T47D (cell line): ENCODE data around the gene ZNF862.

Experiments
- DNase-seq, 2 experiments: peaks; one replicate each; pipeline versions ENCODE4 v3.0.0 to v3.0.0-alpha.2; 2011 to 2012; ENCODE audit warnings: low read depth in 1 of 2, low spot score in 1 of 2
- JUND ChIP-seq: IDR thresholded peaks from 2 replicates; pipeline ENCODE4 v1.6.1; 2012; ENCODE audit warnings: low read depth
- in situ Hi-C: cut with HindIII; loops from 2 replicates; pipeline ENCODE4 v1.10.0; 2016; ENCODE audit warnings: low sequenced_read_pairs, low pct_unique_long_range_greater_than_20kb

ZNF862 gene

DNA sequence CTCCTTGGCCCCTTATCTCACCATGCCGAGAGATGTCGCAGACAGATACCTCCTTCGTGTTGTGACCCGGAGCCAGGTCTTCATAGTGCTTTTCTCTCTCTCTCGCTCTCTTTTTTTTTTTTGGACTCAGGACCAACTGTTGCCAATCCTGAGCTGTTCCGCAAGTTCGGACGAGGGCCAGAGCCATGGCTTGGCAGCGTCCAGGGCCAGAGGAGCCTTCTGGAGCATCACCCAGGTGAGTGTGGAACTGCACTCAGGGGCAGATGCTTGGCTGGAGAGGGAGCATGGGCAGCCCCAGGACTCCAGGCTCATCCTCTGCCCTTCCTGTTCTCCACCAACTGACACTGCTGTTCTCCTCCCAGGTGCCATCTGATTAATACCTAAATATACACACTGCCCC is 7.8 kb downstream of the ZNF862 start:
- in situ Hi-C loops: no loop called here
- TF ChIP-seq JUND: no peak
- DNase-seq: no peak

DNA sequence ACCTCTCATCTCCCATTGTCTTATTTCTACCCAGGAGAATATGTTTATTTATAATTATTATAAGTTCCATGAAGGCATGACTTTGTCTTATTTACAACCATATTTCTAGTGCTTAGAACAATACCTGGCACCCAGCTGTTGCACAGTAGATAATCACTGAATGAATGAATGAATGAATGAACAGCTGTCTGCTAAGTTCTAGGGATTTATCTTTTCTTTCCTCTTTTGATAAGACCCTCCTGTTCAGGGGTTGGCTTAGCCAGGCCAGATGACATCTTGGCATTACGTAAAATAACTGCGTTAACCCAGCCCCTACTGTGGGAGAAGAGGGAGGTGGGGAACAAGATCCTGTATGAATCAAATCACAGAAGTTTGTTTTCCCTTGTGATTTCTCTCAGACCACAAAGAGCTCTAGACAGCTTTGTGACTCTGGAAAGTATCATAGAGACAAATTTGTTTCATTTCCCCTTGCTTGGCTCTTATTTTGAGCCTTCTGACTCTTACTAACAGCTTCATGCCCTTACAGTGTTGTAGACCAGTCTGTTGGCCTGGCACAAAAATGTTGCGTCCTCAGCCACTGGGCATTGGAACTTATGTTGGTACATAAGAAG is 8.4 kb downstream of the ZNF862 start:
- in situ Hi-C loops: no loop called here
- no peak for DNase-seq
- no peak for TF ChIP-seq JUND

DNA sequence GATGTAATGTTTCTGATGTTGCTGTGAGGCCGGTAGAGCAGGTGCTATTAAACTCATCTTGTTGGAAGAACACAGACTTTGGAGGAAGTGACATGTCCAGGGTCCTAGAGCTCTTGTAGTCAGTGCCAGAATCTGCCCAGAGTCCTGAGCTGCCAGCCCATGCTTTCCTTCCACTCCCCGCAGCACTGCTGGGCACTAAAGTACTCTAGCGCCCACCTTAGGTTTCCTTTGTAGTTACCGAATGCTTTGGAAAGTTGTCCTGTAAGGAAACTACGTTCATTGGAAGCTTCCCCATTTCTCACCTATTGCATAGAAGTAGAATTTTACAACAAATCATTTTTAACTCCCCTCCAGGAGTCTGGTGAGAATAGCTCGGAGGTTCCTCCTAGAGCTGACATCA is 11.0 kb downstream of the ZNF862 start:
- no peak for TF ChIP-seq JUND

DNA sequence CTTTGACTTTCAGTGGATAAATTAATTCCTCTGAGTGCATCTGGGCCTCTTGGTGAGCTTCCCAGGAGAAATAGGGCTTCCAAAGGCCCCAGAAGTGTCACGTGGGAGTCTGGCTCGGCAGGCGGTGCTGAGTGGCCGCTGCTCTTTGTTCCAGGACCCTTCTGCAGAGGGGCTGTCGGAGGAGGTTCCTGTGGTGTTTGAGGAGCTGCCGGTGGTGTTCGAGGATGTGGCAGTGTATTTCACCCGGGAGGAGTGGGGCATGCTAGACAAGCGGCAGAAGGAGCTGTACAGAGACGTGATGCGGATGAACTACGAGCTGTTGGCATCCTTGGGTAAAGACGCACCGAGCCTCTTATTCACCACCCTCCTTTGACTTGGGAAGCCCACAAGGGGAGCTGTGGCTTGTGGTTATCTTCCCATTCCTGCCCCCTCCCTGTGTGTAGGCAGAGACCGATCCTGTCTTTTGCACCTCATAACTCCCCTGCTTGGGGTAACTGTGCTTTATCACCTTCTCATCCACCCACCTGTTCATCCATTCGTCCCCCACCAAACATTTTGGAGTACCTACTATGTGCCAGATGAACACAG is 11.9 kb downstream of the ZNF862 start:
- in situ Hi-C loops: no loop called here
- TF ChIP-seq JUND: no peak
- DNase-seq: no peak

More for the DNA sequence above, 11.0 kb downstream of the ZNF862 start:
- in situ Hi-C loops: no loop called here
- DNase-seq: no peak

DNA sequence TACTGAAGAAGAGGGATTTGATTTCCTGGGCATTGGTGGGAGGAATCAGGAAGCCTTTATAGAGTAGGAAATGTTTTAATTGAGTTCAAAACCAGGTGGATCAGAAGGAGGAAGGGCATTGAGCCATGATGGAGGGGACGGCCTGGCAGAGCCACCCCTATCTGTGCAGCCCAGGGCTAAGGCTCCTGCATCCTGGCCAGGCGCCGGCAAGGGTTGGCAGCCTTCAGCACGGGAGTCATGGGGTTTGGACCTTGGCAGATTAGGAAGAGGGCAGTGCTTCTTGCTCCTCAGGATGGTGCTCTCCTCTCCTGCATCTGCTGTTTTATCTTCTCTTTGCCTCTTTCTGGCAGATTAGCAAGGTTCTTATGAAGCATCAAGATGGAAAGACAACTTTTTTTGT is 12.5 kb downstream of the ZNF862 start:
- in situ Hi-C loops: no loop called here
- no peak for DNase-seq
- TF ChIP-seq JUND: no peak

DNA sequence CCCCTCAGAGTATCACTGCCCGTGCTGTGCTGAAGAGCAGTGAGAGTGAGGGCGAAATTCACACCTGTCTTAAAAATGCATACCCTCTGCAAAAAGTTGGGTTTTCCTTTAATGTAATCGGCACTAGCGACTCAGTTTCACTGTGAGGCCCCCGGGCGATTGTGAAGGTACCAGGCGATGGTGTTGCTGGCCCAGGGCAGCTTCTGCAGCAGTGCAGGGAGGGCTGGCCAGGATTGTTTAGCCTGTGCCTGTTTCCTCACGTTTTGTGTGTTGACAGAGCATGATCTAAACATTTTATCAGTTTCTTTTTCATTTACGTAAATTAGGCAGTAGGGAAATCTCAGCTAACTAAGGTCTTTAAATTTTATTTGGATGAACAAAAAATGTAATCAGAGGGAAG is 13.3 kb downstream of the ZNF862 start:
- no peak for TF ChIP-seq JUND
- in situ Hi-C loops: no loop called here
- no peak for DNase-seq

DNA sequence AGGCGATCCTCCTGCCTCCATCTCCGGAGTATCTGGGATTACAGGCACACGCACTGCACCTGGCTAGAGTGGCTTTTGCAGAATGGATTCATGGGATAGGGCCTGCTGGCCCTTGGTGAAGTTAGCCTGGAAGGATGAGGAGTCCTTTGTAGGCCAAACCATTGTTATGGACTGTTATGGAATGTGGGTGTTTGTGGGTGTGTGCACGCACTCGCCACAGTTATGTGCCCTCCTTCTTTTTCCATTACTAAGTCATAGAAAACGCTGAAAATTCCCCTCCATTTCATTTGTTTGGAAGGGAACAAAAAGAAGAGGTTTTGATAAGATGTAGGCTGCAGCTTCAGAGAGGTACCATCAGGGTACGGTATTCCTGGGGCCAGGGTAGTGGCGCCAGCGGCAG is 15.0 kb downstream of the ZNF862 start:
- in situ Hi-C loops: no loop called here
- no peak for DNase-seq
- no peak for TF ChIP-seq JUND

DNA sequence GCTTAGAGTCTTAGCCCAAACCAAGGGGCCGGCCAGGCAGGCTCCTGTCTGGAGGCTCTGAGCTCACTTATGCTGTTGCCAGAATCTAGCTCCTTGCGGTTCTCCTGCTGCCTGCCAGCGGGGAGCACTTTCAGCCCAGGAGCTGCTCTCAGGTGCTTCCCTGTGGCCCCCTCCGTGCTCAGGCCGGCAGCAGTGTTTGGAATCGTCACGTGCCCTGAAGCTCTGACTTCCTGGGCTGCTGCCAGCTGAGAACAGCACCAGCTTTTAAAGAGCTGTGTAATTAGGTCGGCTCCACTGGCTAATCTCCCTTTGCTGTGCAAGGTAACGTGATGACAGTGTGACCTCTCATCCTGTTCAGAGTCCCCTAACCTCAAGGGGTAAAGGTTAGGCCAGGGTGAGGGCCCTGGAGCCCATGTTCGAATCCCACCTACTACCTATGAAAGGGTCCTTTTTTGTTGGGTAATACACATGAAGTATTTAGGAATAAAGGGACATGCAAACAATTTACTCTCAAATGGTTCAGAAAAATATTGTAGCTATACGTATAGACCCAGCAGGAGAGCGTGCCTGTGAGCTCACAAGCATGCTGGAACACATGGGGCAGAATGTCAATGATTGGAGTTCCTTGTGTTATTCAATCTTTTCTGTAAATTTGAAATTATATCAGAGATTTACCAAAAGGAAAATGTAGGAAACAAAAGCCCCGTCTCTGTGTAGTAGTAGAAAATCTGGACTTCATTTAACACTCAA is 16.6 kb downstream of the ZNF862 start:
- in situ Hi-C loops: no loop called here
- peak; percentile 49 to 53 for DNase-seq
- TF ChIP-seq JUND: no peak

DNA sequence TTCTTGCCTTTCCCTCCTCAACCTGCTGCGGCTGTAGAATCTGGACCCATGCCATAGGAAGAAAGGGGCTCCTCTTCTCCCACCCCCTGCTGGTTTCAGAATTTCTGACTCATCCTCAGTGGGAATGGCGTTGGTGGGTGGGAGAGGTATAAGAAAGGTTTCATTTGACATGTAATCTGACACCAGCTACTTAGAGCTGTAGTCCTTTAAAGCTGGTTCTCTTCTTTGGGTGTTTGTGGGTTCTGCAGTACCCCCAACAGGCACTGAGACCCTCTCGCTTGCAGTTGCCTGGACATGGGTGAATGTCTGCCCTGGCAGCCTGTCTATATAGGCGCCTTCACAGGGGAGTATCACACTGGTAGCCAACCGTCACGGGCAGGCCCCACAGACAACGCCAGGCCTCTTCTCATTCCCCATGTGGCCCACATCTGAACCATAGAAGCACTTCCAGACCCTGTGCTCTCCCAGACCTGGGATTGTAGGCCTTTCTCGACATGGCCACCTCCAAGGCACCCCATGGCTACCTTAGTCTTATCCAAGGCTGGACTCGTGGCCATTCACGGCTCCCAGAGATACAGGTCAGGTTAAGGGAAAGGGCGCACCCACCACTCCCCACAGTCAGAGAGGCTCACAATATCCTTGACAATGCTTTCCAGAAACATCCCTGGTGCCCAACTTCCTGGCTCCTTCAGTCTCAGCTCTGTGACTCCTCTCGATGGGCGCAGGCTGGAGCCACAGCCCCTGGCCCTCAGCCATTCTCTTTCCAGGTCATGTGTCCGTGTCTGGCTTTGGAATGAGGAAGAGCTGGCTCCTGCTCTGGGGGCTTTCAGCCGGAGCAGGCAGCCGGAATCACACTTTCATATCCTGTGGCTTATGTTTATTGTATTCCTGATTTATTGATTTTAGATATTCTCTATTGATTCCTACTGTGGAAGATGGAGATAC is 17.5 kb downstream of the ZNF862 start:
- no peak for DNase-seq
- in situ Hi-C loops: no loop called here
- no peak for TF ChIP-seq JUND

DNA sequence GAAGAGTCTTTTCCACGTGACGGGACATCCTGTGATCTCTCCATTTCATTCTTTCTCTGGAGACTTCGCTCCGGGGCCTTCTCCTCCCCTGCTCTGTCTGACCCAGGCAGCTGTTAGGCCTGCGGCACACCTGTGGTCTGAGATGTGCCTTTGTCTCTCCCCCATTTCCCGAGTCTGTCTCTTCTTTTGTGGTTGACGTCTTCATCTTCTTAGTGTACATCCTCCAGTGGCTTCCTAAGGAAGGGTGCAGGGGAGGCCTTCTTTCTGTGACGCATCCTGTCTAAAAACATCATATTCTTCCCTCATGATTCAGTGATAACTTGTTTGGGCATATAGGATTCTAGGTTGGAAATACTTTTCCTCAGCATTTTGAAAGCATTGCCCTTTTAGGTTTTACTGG is 18.4 kb downstream of the ZNF862 start:
- DNase-seq: no peak
- no peak for TF ChIP-seq JUND
- in situ Hi-C loops: no loop called here

DNA sequence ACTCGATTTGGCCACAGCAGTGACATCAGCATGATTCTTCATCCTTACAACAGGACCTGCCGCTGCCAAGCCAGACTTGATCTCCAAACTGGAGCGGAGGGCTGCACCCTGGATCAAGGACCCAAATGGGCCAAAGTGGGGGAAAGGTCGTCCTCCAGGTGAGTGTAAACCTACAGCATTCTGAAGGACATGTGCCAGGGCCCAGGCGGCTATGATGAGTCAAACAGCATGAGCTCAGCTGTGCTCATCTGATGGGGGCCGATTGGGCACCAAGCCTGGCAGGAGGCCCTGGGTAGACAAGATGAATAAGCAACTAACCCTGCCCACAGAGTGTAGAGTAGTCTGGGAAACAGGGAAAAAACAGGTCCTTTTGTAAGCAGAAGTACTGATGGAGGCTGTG is 21.2 kb downstream of the ZNF862 start:
- TF ChIP-seq JUND: no peak
- in situ Hi-C loops: no loop called here
- no peak for DNase-seq

DNA sequence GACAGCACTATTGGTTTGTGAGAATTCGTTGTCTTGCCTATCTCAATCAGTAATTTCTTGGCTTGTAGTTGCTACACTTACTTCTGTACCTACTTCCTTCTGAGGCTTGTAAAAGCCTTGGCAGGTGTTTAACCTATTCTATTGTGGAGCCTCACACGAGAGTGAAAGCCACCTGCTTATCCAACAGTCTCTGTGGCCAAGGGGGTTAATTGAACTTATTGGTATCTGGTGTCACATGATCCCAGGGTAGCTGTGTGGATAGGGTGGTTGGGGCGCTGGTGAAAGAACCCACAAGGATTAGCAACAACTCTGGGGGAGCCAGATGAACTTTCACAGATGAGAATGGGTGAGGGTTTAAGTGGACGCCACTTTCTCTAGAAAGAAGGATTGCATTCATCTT is 21.7 kb downstream of the ZNF862 start:
- no peak for TF ChIP-seq JUND
- in situ Hi-C loops: no loop called here
- DNase-seq: no peak
